Right atrium auricular region (tissue), 2 donors: ENCODE data around the gene MYCBP2. TPM values are rescaled to one million over a fixed set of nuclear protein-coding genes. Genes with fewer than 3 reads are reported as not detected.

Source experiments
- DNase-seq: peaks from one replicate; pipeline ENCODE4 v3.0.0-alpha.2; 2019; ENCODE audit warnings: low spot score
- H3K27ac ChIP-seq, 2 donors: fragments of 200-600 bp; sonication (generic); 1 replicate in 1 of 2; 2 replicates in 1 of 2; pipeline ENCODE4 v1.5.1; 2016 to 2019
- H3K27me3 ChIP-seq, 2 donors: fragments of 200-600 bp; sonication (generic); one replicate each; pipeline versions ENCODE4 v1.5.1 to v1.6.0; 2017 to 2019
- H3K36me3 ChIP-seq: fragments of 200-600 bp; sonication (generic); one replicate; pipeline ENCODE4 v1.5.1; 2016
- H3K4me1 ChIP-seq, 2 donors: fragments of 200-600 bp; sonication (generic); one replicate each; pipeline versions ENCODE4 v1.5.1 to v1.6.0; 2017 to 2019
- H3K4me3 ChIP-seq, 2 donors: fragments of 200-600 bp; sonication (generic); 1 replicate in 1 of 2; 2 replicates in 1 of 2; pipeline ENCODE4 v1.5.1; 2017 to 2019; ENCODE audit warnings: mild to moderate bottlenecking in 1 of 2, moderate library complexity in 1 of 2
- H3K9me3 ChIP-seq, 2 donors: fragments of 200-600 bp; sonication (generic); one replicate each; pipeline ENCODE4 v1.5.1; 2019
- CTCF ChIP-seq, 2 donors: fragments of 200-600 bp; sonication (generic); IDR thresholded peaks; one replicate each; pipeline ENCODE4 v1.5.1; 2019; ENCODE audit warnings: antibody characterized with exemption in 2 of 2
- total RNA-seq, 2 donors: library from RNA; depleted of rRNA; stranded (reverse); fragments of >200 nt; gene quantifications; one replicate each; pipeline ENCODE4 v1.1.0, GENCODE V29; 2016

The MYCBP2 gene
- total RNA-seq, 2 donors from 2014 or later: 78.6 to 91.2 TPM

- Histone ChIP-seq H3K4me1 (no peaks in the 10 kb centered on the region), H3K4me3 (no peak overlapping the region), H3K36me3 (peaks cover 9% of the 10 kb centered on the region), H3K27me3 (no peaks in the 10 kb centered on the region), H3K9me3 (no peaks in the 10 kb centered on the region), H3K27ac (no peak overlapping the region)
- no peak for DNase-seq
- TF ChIP-seq CTCF (IDR thresholded peaks at IDR 0.05): no peak
Observed at GRCh38 chr13:77150651-77151050, 176.2 kb downstream of the MYCBP2 start.

- Histone ChIP-seq H3K4me1 (no peaks in the 10 kb centered on the region), H3K27ac (no peak overlapping the region), H3K36me3 (peaks cover 32% of the 10 kb centered on the region), H3K4me3 (no peak overlapping the region), H3K9me3 (no peaks in the 10 kb centered on the region), H3K27me3 (no peaks in the 10 kb centered on the region)
- DNase-seq: no peak
- TF ChIP-seq CTCF (IDR thresholded peaks at IDR 0.05): no peak
Observed at GRCh38 chr13:77143431-77143830, 183.5 kb downstream of the MYCBP2 start.

- no peaks in the 10 kb centered on the region for H3K4me1 ChIP-seq
- no peak for DNase-seq
- TF ChIP-seq CTCF (IDR thresholded peaks at IDR 0.05): no peak
- H3K9me3 ChIP-seq: no peaks in the 10 kb centered on the region
- no peak overlapping the region for H3K27ac ChIP-seq
- no peaks in the 10 kb centered on the region for H3K27me3 ChIP-seq
- H3K4me3 ChIP-seq: no peak overlapping the region
- peaks cover 31% of the 10 kb centered on the region for H3K36me3 ChIP-seq
Observed at GRCh38 chr13:77139306-77139705, 187.6 kb downstream of the MYCBP2 start.

GRCh38 chr13:77138813-77139212 lies 188.1 kb downstream of the MYCBP2 start:
- no peak overlapping the region for H3K4me3 ChIP-seq
- TF ChIP-seq CTCF (IDR thresholded peaks at IDR 0.05): no peak
- peaks cover 26% of the 10 kb centered on the region for H3K36me3 ChIP-seq
- H3K27me3 ChIP-seq: no peaks in the 10 kb centered on the region
- H3K27ac ChIP-seq: no peak overlapping the region
- no peaks in the 10 kb centered on the region for H3K9me3 ChIP-seq
- no peaks in the 10 kb centered on the region for H3K4me1 ChIP-seq
- no peak for DNase-seq

- no peak for TF ChIP-seq CTCF (IDR thresholded peaks at IDR 0.05)
- no peaks in the 10 kb centered on the region for H3K9me3 ChIP-seq
- no peaks in the 10 kb centered on the region for H3K27me3 ChIP-seq
- no peak overlapping the region for H3K27ac ChIP-seq
- DNase-seq: no peak
- no peaks in the 10 kb centered on the region for H3K4me1 ChIP-seq
- peaks cover 17% of the 10 kb centered on the region for H3K36me3 ChIP-seq
- no peak overlapping the region for H3K4me3 ChIP-seq
Observed at GRCh38 chr13:77136902-77137420, 189.9 kb downstream of the MYCBP2 start.

GRCh38 chr13:77124423-77124822 lies 202.5 kb downstream of the MYCBP2 start:
- H3K36me3 ChIP-seq: no peaks in the 10 kb centered on the region
- H3K4me3 ChIP-seq: no peak overlapping the region
- DNase-seq: no peak
- no peak for TF ChIP-seq CTCF (IDR thresholded peaks at IDR 0.05)
- H3K9me3 ChIP-seq: no peaks in the 10 kb centered on the region
- H3K27me3 ChIP-seq: no peaks in the 10 kb centered on the region
- no peak overlapping the region for H3K27ac ChIP-seq
- no peaks in the 10 kb centered on the region for H3K4me1 ChIP-seq
